HuH-7 (cell line): ENCODE data around the gene NUFIP2.
A peak's percentile ranks its signal among the peaks of the same experiment; 100 is the strongest.
"Not testable (repeated sequence)": the region's sequence is repeated elsewhere in the genome, so short reads cannot be mapped to it uniquely, and the experiment has no call there.

Source experiments
- DNase-seq: peaks from one replicate; pipeline ENCODE4 v3.0.0; 2011; ENCODE audit warnings: low spot score

The NUFIP2 gene

GRCh38 chr17:29237476-29238132, 56.3 kb downstream of the NUFIP2 start:
- no peak for DNase-seq

GRCh38 chr17:29235904-29236303, 58.0 kb downstream of the NUFIP2 start:
- no peak for DNase-seq

- DNase-seq = not testable (repeated sequence)
Measured at GRCh38 chr17:29234972-29235371, 59.0 kb downstream of the NUFIP2 start.

GRCh38 chr17:29233301-29233700, 60.6 kb downstream of the NUFIP2 start:
- no peak for DNase-seq

- DNase-seq = no peak
Measured at GRCh38 chr17:29225396-29225795, 68.6 kb downstream of the NUFIP2 start.

GRCh38 chr17:29221338-29221737, 72.6 kb downstream of the NUFIP2 start:
- not testable (repeated sequence) for DNase-seq

GRCh38 chr17:29219378-29220047, 74.4 kb downstream of the NUFIP2 start:
- DNase-seq = peak; percentile 88

GRCh38 chr17:29216856-29217255, 77.1 kb downstream of the NUFIP2 start:
- no peak for DNase-seq

- no peak for DNase-seq
Measured at GRCh38 chr17:29216181-29216580, 77.8 kb downstream of the NUFIP2 start.

- DNase-seq = no peak
Measured at GRCh38 chr17:29215717-29216116, 78.2 kb downstream of the NUFIP2 start.

- no peak for DNase-seq
Measured at GRCh38 chr17:29215174-29215573, 78.8 kb downstream of the NUFIP2 start.

- DNase-seq = no peak
Measured at GRCh38 chr17:29214215-29215146, 79.5 kb downstream of the NUFIP2 start.

- DNase-seq = no peak
Measured at GRCh38 chr17:29212681-29213121, 81.2 kb downstream of the NUFIP2 start.

GRCh38 chr17:29212094-29212631, 81.8 kb downstream of the NUFIP2 start:
- no peak for DNase-seq

- no peak for DNase-seq
Measured at GRCh38 chr17:29210879-29211278, 83.1 kb downstream of the NUFIP2 start.

GRCh38 chr17:29209073-29209472, 84.9 kb downstream of the NUFIP2 start:
- DNase-seq = no peak

GRCh38 chr17:29207975-29208374, 86.0 kb downstream of the NUFIP2 start:
- no peak for DNase-seq
